ENCODE results near the gene SCGB1C2.
"Not testable (repeated sequence)": the region's sequence is repeated elsewhere in the genome, so short reads cannot be mapped to it uniquely, and the experiment has no call there.

SCGB1C2 gene

DNA sequence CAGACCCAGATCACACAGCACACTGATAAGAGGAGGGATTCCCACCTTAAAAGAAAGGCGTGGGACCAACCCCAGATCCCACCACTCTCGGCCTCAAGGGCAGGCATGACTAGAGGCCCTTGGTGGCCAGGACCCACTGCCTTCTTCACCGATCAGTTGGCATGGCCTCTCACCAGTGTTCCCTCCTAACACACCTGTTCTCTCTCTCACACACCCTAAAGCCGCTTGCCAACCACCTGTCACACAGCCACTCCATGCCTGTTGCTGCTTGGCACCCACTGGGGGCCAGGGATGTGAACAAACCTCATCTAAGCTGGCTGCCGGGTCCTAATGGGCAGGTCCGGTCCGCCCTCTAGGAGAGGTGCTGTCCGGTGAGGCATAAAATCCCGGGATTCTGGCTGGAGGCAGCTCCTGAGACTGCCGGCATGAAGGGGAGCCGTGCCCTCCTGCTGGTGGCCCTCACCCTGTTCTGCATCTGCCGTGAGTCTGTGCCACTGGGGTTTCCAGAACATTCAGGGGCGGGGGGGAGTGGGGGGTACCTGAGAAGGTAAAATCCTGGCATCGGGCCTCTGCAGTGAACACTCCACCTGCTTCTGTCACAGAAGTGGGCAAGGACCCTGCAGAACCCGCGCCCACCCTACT, at the start of gene SCGB1C2:
TSS of gene SCGB1C2 (plus strand) at position 404 of the 642 bp plus-strand sequence. CDS start at position 426, 22 bp downstream.
- DNase-seq (ENCODE audit: low spot score) = not testable (repeated sequence)

DNA sequence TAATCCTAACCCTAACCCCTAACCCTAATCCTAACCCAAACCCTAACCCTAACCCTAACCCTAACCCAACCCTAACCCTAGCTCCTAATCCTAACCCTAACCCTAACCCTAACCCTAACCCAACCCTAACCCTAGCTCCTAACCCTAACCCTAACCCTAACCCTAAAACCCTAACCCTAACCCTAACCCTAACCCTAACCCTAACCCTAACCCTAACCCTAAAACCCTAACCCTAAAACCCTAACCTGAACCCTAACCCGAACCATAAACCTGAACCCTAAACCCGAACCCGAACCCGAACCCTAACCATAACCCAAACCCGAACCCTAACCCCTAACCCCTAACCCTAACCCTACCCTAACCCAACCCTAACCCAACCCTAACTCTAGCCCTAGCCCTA, 24.3 kb upstream of the SCGB1C2 start:
- peak; percentile 5 for DNase-seq (ENCODE audit: low spot score)

DNA sequence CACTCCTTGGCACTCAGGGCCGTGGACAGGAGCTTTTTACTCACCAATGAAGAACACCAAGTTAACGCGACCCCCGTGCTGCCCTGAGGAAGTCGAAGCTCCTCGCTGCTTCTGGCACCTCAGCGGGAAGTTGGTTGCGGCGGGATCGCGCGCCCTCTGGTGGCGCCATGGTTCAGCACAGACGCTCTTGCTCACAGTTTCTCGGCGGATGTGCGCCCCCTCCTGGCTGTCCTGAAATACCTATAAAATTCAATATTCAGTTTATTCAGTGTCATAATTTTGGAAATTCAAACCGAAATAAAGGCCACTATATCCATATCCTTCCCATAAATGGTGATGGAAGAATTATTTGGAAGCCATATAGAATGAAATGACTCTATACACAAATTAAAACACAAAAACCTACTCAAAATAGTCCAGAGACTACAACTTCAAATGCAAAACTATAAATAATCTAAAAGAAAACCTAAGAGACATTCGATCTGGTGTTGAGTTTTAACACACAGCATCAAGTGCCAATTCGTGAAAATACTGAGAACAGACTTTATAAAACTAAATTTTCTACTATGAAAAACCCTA, 18.9 kb upstream of the SCGB1C2 start:
- DNase-seq (ENCODE audit: low spot score) = not testable (repeated sequence)

DNA sequence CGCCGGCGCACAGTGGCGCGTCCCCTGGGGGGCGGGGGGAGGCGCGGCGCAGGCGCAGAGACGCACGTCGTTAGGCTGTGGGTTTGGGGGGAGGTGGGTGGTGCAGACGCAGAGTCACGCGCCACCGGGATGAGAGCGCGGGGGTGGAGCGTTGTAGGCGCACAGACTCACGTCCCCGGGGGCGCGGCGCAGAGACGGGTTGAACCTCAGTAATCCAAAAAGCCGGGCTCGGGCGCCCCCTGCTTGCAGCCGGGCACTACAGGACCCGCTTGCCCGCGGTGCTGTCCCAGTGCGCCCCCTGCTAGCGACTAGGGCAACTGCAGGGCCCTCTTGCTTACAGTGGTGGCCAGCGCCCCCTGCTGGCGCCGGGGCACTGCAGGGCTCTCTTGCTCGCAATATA, 3.4 kb upstream of the SCGB1C2 start:
- DNase-seq (ENCODE audit: low spot score) = not testable (repeated sequence)

DNA sequence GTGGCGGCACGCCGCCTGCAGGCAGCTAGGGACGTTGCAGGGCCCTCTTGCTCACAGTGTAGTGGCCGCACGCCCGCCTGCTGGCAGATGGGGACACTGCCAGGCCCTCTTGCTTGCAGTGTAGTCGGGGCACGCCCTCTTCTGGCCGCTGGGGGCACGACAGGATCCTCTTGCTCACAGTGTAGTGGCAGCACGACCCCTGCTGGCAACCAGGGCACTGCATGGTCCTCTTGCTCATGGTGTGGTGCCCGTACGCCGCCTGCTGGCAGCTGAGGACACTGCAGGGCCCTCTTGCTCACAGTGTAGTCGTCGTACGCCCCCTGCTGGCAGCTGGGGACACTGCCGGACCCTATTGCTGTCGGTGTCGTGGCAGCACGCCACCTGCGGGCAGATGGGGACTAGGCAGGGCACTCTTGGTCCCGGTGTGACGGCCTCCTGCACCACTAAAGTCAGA, 3.0 kb upstream of the SCGB1C2 start:
- DNase-seq (ENCODE audit: low spot score) = not testable (repeated sequence)

DNA sequence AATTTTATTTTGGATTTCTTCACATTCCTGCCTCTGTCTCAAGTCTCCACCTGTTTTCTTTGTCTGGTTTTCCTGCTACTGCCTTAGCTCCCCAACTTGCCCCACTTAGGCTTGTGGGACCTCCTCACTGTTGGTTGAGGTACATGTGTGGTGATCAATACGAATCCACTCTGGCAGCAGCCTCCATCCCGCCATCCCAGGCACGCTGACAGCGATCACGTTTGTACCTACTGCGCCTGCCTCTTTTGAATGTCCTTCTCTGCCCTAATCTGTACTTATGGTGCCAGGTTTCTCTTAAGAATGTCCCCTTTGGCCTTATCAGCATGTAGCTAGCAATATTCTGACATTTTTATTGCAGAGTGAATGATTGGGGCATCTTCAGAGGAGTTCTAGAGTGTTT, 2.3 kb upstream of the SCGB1C2 start:
- not testable (repeated sequence) for DNase-seq (ENCODE audit: low spot score)

DNA sequence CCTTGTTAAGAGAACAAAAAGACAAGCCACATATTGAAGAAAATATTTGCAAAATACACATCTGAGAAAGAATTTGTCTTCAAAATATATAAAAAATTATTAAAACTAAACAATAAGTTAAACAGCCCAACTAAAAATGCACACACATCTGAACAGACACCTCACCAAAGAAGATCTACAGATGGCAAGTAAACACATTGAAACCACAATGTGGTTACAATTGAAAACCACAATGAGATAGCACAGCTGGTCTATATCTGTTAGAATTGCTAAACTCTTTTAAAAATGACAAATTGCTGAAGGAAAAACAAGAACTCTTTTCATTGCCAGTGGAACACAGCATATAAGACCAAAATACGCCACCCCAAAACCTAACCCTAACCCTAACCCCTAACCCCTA, 1.5 kb upstream of the SCGB1C2 start:
- not testable (repeated sequence) for DNase-seq (ENCODE audit: low spot score)

DNA sequence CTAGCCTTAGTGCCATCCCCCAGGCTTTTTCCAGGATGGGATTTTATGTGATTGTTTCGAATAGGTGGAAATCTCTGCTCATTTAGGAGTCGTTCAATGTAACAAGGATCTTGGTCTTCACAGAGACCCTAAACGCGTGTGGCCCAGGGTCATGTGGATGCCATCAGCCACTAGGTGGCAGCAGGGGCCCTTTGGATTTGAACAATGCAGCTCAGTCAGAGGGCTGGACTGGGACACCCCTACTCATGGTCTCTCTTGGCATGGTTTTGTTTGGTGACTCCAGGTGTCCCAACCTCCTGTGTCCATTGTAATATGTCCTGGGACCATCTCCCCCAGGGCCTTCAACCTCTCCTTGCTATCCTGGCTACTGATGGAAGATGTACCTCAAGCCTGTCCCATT, 838 bp upstream of the SCGB1C2 start:
- not testable (repeated sequence) for DNase-seq (ENCODE audit: low spot score)

DNA sequence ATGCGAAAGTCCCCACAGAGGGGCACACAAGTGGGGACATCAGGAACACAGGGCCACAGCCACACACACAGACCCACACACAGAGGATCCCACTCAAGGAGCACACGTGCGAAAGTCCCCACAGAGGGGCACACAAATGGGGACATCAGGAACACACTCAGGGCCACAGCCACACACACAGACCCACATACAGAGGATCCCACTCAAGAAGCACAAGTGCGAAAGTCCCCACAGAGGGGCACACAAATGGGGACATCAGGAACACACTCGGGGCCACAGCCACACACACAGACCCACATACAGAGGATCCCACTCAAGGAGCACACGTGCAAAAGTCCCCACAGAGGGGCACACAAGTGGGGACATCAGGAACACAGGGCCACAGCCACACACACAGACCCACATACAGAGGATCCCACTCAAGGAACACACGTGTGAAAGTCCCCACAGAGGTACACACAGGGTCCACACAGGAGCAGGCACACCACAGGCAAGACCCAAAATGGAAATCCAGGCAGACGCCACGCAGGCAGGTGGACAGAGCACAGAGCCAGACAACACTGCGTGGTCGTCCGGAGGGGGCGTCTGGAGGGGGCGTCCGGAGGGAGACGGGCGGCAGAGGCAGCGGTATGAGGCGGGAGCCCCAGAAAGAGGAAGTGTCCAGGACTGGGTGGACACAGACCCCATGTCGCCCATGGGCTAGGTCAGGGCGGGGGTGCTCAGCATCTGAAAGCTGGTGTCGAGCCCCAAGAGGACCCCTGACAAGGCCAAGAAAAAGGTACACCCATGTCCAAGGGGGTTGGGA, 2.2 kb downstream of the SCGB1C2 start:
- DNase-seq (ENCODE audit: low spot score) = not testable (repeated sequence)

DNA sequence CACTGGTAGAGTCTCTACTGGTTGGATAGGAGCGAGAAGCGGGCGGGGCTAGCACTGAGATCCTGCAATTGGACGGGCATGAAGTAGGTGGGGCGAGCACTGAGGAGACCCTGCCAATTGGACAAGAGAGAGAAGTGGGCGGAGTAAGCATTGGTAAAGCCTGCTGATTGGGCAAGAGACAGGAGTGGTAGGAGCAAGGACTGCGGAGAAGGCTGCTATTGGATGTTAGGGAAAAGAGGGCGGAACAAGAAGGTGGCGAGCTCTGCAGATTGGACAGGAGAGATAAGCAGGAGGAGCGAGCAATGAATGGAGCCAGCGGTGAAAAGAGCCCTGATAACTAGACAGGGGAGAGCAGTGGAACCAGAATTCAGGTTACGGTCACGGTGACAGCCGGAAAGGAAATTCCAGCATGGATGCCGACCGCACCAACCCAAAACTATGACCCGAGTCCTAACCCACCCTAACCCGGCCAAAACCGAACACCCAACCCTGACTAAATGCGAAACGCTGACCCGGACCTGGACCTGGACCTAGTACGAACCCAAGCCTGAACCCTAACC, 4.8 kb downstream of the SCGB1C2 start:
- DNase-seq (ENCODE audit: low spot score) = peak; percentile 21

DNA sequence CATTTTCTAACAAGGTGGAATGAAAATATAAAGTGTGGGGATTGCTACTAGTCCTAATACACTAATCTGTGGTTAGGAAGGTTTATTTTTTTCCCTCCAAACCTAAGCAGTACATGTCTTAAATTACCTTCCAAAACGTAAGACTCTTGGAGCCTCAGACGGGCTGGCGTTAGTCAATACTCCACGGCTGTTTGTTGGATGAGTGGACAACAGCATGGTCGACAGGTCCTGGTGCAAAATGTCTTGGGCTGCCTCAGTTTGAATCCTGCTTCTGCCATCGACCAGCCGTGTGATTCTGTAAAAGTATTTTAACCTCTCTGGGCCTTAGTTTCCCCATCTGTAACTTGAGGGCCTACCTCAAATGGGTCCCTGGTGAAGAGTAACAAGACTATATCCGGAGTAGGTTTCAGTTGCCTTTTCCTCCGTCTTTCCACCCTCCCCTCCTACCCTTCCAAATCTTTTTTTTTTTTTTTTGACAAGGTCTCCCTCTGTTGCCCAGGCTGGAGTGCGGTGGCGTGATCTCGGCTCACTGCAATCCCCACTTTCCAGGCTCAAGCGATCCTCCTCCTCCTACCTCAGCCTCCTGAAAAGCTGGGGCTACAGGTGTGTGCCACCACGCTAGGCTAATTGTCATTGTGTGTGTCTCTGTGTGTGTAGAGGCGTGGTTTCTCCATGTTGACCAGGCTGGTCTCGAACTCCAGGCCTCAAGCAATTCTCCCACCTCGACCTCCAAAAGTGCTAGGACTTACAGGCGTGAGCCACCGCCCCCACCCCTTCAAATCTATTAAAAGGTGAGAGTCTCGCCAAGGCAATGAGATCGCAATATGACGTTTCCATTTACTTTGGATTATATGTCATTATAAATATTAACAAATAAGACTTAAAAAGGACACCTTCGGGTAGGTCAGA, 5.8 kb downstream of the SCGB1C2 start:
- DNase-seq (ENCODE audit: low spot score) = no peak

DNA sequence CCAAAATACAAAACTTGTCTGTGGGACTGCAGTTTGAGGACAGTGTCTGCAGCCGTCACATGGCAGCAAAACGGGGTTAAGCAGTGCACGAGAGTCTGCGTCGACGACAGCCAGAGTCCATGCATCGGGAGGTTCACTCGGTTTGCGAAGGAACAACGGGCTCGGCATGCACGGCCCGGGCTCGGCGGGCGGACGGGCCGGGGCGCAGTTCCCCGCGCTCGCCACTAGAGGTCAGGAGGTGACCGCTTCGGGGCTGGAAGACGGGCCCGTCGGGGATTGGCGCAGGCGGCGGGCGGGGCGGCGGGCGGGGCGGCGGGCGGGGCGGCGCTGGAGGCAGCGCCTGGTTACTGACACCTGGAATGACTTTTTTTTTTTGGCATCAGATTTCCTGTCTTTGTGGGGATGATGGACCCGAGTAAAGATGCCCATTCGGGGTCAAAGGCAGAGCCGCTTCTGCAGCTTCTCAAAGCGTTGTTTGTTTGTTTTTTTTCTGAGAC, 6.5 kb downstream of the SCGB1C2 start:
- DNase-seq (ENCODE audit: low spot score) = peak; percentile 59

DNA sequence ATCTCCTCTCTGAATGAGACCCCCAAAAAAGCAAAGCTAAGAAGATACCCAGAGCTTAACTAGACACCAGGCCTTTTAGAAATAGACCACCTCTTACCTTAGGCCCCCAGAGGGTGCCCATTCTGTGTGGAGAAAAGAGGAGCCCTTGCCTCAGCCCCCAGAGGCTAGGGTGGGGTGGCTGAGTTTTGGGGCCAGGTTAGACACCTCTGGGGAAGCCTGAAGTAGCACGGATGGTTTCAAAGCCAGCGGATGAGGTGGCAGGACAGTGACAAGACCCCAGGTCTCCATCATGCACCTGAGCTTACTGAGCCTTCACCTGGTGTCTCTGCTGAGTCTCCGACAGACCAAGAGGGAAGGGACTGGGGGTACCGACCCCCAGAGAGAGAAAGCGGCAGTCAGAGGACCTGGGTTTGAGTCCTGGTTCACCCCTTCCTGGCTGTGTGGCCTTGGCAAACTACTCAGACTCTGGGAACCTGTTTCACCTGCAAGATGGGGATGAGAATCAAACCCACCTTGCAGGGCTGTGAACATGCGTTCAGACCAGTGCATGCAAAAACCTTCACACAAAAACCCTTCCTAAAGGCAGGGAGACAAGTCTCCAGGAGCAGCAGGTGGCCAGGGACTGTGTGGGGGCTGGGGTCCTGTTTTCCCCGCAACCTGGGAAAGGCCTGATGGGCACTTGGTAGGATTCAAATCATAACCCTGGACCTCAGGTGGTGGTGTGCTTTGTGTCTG, 7.7 kb downstream of the SCGB1C2 start:
- DNase-seq (ENCODE audit: low spot score) = no peak

DNA sequence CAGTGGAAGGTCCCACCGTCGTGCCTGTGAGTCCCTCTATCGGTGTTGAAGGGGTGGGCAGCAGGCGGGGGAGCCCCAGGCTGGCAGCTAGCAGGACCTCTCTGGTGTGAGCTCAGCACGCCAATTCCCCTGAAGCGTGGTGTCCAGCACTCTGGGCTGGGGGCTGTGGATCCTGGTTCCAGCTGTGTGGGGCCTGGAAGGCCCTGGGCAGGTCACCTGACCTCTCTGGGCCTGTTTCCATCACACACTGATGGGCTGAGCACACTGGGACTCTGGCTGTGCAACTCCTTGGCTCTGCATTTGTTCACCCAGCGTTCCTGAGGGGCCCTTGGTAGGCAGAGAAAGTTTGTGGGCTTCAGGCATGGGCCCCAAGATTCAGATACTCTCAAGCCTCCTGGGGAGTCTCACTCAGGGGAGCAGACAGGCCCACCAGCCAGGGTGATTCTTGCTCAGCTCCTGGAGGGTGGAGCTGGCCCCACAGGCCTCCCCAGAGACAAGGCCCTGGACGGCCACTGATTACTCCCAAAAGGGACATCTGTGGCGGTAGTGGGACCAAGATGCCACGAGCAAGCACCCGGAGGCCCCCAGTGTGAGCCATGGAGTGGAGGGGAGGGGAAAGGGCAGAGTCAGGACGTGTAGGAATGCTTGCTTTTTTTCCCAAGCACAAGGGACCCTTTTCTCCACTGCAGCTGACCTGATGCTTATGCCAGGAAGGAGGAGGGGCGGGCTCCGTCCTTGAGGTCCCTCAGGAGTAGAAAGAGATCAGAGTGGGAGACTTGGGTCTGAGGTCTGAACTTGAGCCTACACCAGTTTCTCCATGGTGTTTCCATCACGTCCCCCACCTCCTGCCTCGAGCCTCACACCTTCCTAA, 8.5 kb downstream of the SCGB1C2 start:
- DNase-seq (ENCODE audit: low spot score) = no peak

DNA sequence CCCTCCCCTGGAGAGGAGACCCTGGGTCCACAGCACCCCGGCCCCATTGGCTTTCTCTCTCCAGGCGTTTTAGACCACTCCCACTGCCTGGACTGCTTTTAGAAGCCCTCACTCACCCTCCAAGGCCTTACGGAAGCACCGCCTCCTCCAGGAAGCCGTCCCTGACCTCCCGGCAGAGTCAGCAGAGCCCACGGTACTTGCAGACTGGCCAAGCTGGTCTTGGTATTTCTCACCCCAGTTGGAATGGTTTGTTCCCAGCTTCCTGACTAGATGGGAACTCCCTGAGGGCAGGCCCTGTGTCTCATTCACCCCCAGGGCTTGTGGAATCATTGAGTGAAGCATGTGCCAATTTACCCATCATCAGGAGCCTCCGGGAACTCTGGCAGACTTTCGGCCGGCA, 9.2 kb downstream of the SCGB1C2 start:
- DNase-seq (ENCODE audit: low spot score) = no peak

DNA sequence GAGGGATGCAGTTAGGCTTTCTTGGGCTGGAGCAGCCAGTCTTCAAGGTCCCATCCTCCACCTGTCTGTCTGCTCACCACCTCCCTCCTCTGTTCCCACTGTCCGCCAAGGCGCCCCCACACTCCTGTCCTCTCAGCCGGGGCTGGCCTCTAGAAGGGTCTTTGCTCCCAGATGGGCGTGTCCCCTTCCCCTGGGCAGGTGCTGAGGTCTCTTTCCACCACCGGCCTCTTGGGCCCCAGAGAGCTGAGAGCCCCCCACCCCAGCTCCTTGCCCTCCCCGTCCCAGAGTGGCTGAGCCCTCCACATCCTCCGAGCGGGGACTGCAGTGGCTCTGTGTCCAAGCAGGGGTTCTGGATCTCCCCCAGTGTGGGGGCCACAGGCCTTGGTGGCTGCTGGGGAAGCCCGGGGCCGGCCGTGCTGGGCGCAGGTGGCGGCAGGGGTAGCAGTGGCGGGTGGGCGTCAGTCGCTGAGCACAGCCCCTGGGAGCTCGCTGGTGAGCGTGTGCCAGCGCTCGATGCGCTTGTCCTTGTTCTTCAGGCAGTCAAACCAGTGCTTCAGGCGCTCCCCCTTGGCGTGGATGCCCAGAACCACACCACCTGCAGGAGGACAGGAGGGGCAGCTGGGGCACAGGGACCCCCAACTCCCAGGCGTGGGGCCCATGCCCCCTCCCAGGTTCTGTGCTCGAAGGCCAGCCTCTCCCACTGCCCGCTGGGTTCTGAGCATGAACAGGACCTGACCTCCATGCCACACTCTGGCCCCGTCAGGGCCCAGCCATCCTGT, 9.8 kb downstream of the SCGB1C2 start:
- DNase-seq (ENCODE audit: low spot score) = no peak

DNA sequence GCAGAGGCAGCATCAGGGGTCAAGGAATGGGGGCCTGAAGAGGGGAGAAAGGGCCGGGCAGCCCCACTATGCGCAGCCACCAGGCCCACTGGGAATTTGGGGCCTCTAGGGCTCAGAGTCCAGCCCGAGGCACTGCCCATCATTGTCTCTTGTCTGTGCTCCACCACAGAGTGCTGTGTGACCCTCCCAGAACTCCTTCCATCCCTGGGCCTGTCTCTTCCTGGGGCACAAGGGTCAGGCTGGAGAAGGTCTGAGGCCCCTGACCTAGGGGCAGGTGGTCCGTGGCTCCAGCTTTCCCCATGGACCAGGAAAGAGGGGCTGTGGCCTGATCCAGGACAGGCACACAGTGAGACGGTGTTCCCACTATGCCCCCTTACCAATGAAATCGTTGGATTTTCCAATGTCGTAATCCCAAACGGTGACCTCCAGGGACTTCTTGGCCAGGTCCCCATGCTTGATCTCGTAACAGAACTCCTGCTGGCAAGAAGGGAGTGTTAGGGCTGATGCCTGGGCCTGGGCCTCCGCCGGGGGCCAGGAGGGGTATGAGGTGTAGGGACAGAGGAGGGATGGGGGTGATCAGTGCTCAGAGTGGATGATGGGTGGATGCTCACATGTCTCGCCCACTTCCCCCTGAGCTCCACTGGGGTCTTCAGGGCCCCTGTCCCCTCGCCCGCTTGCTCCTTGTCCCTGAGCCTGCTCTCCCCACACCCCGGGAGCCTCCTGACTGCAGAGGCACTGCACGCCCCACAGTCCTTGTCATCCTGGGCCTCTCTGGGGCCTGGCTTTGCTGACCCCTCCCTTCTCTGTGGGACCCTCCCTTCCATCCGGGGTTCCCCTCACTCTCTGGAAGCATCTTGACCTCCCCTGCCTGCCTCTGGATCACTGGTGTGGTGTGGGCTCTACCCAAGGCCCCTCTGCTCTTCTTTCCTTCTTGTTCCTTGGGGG, 10.7 kb downstream of the SCGB1C2 start:
- no peak for DNase-seq (ENCODE audit: low spot score)

DNA sequence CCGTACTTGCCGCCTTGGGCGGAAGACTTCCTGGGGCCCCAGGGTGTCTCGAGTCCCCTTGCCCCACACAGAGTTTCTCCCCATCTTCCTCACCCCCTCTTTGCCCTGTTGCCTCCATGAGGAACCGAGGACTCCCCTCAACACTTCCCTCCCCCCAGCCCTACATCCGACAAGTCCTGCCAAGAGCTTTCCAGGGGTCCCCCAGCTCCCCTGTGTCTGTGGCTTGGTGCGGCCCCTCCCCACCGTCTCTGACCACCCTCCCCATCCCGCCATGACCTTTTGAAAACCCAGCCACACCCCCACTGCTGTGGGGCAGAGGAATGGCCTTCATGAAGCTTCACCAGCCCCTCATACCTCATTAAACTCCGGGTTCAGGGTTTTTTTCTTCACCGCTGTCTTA, 11.4 kb downstream of the SCGB1C2 start:
- no peak for DNase-seq (ENCODE audit: low spot score)

Data from hematopoietic multipotent progenitor cell treated with erythropoietin and hydrocortisone succinate and interleukin-3 and kit ligand, for 17 days (in vitro differentiated cells).